H1 (cell line): ENCODE data around the gene CLBA1.
"Not testable (repeated sequence)": the region's sequence is repeated elsewhere in the genome, so short reads cannot be mapped to it uniquely, and the experiment has no call there.

Experiments used
- CEBPB ChIP-seq: IDR thresholded peaks from 2 replicates; pipeline ENCODE4 v1.6.1; 2012; ENCODE audit warnings: low read depth, low read length
- EP300 ChIP-seq, 2 experiments: IDR thresholded peaks; 1 replicate in 1 of 2; 2 replicates in 1 of 2; pipeline ENCODE4 v1.6.1; 2011 to 2012; ENCODE audit warnings: low read depth in 2 of 2, low read length in 2 of 2, mild to moderate bottlenecking in 2 of 2, borderline replicate concordance in 1 of 2, inconsistent platforms in 1 of 2, moderate library complexity in 1 of 2
- JUN ChIP-seq: IDR thresholded peaks from 2 replicates; pipeline ENCODE4 v1.6.1; 2011; ENCODE audit warnings: low read depth, mild to moderate bottlenecking, improper control_type of control experiment, low read length
- POLR2A ChIP-seq, 2 experiments: IDR thresholded peaks; 1 replicate in 1 of 2; 2 replicates in 1 of 2; pipeline ENCODE4 v1.6.1; 2011; ENCODE audit warnings: low read depth in 2 of 2, low read length in 2 of 2, mild to moderate bottlenecking in 2 of 2; ENCODE audit errors: control extremely low read depth in 1 of 2
- POU5F1 ChIP-seq: IDR thresholded peaks from 2 replicates; pipeline ENCODE4 v1.6.1; 2011; ENCODE audit warnings: low read depth, mild to moderate bottlenecking, low read length, moderate library complexity
- RAD21 ChIP-seq, 2 experiments: IDR thresholded peaks in 1 of 2; conservative IDR thresholded peaks in 1 of 2; 2 replicates each; pipeline ENCODE4 v1.6.1; 2011; ENCODE audit warnings: low read depth in 2 of 2, low read length in 2 of 2, improper control_type of control experiment in 1 of 2, inconsistent platforms in 1 of 2, mild to moderate bottlenecking in 1 of 2, moderate library complexity in 1 of 2
- RFX5 ChIP-seq: IDR thresholded peaks from 2 replicates; pipeline ENCODE4 v1.6.1; 2011; ENCODE audit warnings: low read depth, low read length, improper control_type of control experiment, borderline replicate concordance
- TF ChIP-seq, protein P1 (sequence below), 3 experiments: IDR thresholded peaks; 1 replicate in 2 of 3; 2 replicates in 1 of 3; pipeline versions ENCODE4 v1.5.1 to v1.6.1; 2011; ENCODE audit warnings: low read length in 3 of 3, mild to moderate bottlenecking in 3 of 3, inconsistent platforms in 2 of 3, low read depth in 1 of 3, moderate library complexity in 1 of 3; ENCODE audit not compliant: insufficient read depth in 1 of 3; ENCODE audit errors: control extremely low read depth in 1 of 3
- TF ChIP-seq, protein P2 (sequence below): IDR thresholded peaks from 2 replicates; pipeline ENCODE4 v1.6.1; 2012; ENCODE audit warnings: inconsistent platforms
- TF ChIP-seq, protein P3 (sequence below): IDR thresholded peaks from 2 replicates; pipeline ENCODE4 v1.6.1; 2011; ENCODE audit warnings: low read length, improper control_type of control experiment

DNA sequence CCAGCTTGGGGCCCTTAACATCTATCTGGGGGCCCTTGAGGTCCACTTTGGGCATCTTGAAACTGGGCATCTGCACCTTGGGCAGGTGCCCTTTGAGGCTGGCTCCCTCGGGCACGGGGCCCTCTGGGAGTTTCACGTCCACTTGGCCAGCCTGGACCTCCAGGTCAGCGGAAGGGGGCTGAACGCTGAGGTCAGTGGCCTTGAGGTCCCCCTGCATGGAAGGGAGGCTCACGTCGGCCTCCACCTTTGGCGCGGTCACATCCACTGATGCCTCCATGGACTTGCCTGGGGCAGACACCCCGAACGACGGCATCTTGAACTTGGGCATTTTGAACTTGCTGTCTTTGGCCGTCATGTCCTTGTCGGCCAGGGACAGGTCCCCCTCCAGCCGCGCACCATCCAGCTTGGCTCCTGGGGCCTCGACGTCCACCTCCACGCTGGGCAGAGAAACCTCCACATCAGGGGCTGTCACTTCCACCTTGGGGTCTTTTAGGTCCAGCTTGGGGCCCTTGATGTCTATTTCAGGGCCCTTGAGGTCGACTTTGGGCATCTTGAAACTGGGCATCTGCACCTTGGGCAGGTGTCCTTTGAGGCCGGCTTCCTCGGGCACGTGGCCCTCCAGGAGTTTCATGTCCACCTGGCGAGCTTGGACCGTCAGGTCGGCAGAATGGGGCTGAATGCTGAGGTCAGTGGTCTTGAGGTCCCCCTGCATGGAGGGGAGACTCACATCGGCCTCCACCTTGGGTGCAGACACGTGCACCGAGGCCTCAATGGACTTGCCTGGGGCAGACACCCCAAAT lies 42.2 kb upstream of the CLBA1 start:
- TF ChIP-seq POU5F1; RAD21 (IDR thresholded peaks at IDR 0.05 in 1 of 2, conservative IDR thresholded peaks at IDR 0.05 in 1 of 2; ENCODE audit: low read depth in 2 of 2, low read length in 2 of 2); POLR2A (IDR thresholded peaks at IDR 0.05; ENCODE audit: control extremely low read depth in 1 of 2, low read depth in 2 of 2, low read length in 2 of 2); JUN; EP300 (IDR thresholded peaks at IDR 0.05; ENCODE audit: borderline replicate concordance in 1 of 2, low read depth in 2 of 2, low read length in 2 of 2); RFX5; CEBPB: not testable (repeated sequence)
- TF ChIP-seq, protein P1, sequence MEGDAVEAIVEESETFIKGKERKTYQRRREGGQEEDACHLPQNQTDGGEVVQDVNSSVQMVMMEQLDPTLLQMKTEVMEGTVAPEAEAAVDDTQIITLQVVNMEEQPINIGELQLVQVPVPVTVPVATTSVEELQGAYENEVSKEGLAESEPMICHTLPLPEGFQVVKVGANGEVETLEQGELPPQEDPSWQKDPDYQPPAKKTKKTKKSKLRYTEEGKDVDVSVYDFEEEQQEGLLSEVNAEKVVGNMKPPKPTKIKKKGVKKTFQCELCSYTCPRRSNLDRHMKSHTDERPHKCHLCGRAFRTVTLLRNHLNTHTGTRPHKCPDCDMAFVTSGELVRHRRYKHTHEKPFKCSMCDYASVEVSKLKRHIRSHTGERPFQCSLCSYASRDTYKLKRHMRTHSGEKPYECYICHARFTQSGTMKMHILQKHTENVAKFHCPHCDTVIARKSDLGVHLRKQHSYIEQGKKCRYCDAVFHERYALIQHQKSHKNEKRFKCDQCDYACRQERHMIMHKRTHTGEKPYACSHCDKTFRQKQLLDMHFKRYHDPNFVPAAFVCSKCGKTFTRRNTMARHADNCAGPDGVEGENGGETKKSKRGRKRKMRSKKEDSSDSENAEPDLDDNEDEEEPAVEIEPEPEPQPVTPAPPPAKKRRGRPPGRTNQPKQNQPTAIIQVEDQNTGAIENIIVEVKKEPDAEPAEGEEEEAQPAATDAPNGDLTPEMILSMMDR (IDR thresholded peaks at IDR 0.05; ENCODE audit: control extremely low read depth in 1 of 3, insufficient read depth in 1 of 3, low read depth in 1 of 3, low read length in 3 of 3) = not testable (repeated sequence)
- TF ChIP-seq, protein P2, sequence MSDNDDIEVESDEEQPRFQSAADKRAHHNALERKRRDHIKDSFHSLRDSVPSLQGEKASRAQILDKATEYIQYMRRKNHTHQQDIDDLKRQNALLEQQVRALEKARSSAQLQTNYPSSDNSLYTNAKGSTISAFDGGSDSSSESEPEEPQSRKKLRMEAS = not testable (repeated sequence)
- TF ChIP-seq, protein P3, sequence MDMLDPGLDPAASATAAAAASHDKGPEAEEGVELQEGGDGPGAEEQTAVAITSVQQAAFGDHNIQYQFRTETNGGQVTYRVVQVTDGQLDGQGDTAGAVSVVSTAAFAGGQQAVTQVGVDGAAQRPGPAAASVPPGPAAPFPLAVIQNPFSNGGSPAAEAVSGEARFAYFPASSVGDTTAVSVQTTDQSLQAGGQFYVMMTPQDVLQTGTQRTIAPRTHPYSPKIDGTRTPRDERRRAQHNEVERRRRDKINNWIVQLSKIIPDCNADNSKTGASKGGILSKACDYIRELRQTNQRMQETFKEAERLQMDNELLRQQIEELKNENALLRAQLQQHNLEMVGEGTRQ = not testable (repeated sequence)
